ENCODE results near the gene PLXNB2. TPM values are rescaled to one million over a fixed set of nuclear protein-coding genes. Genes with fewer than 3 reads are reported as not detected.

Gene PLXNB2
- total and polyA plus RNA-seq, 2 of the 4 experiments (the other 2 are of a cell fraction), result 73.1 to 202 TPM

GRCh38 chr22:50252082-50253045 is 55.1 kb downstream of the PLXNB2 start:
- CTCF ChIA-PET, result interaction anchor here (0.8 kb wide), 1 partner anchor 114 kb away, joined by 3 read pairs; no protein-coding TSS in a partner anchor
- ATAC-seq (ENCODE audit: low read depth) (peak; percentile 57), DNase-seq (peak; percentile 52)
- Histone ChIP-seq H3K18ac (ENCODE audit: low read depth, low read length) (no peak overlapping the region), H4K5ac (ENCODE audit: low read depth, low read length) (no peak overlapping the region), H4K91ac (ENCODE audit: insufficient read depth, low read depth, low read length) (no peak overlapping the region), H2AK9ac (replicated peaks; ENCODE audit: low read depth, low read length, poor library complexity) (peak overlapping the region; percentile 94), H3K9me1 (ENCODE audit: insufficient read depth, low read length) (0 out of 2 replicates have a peak, but pooled peaks cover 3% of the 10 kb centered on the region), H2BK120ac (ENCODE audit: low read depth, low read length) (no peak overlapping the region), H3K9me3 (ENCODE audit: control insufficient read depth, insufficient read depth, low read length) (no peaks in the 10 kb centered on the region), H3K4me2 (ENCODE audit: low read depth, low read length) (no peak overlapping the region), H3K23ac (ENCODE audit: low read depth, low read length) (no peak overlapping the region), H3K4me1 (ENCODE audit: control insufficient read depth, insufficient read depth, low read length) (peaks cover 12% of the 10 kb centered on the region), H4K20me1 (ENCODE audit: insufficient read depth, low read length) (peaks cover 19% of the 10 kb centered on the region), H3K56ac (ENCODE audit: extremely low read depth, insufficient read depth, low read length) (no peak overlapping the region), H3K9ac (ENCODE audit: low read depth, low read length) (no peak overlapping the region), H4K8ac (ENCODE audit: low read depth in 2 of 2, low read length in 2 of 2) (no peak overlapping the region; a peak in 1 of 4 replicates), H3K4ac (ENCODE audit: low read depth, low read length) (no peak overlapping the region), H2BK5ac (ENCODE audit: low read depth, low read length, poor library complexity, severe bottlenecking) (no peak overlapping the region), H3K27me3 (ENCODE audit: control insufficient read depth, insufficient read depth, low read length) (no peaks in the 10 kb centered on the region), H3K36me3 (ENCODE audit: control insufficient read depth, insufficient read depth, low read length) (peaks cover 40% of the 10 kb centered on the region), H3K27ac (ENCODE audit: insufficient read depth, low read length) (no peak overlapping the region), H3K14ac (replicated peaks; ENCODE audit: low read depth, low read length) (no peak overlapping the region), H2AK5ac (ENCODE audit: low read depth, low read length) (peak overlapping the region; percentile 61; the same call in 1 of the 2 replicates), H3K79me1 (ENCODE audit: low read depth in 1 of 2, low read length in 2 of 2) (peaks cover 9 to 27% of the 10 kb centered on the region in 2 experiments; a peak in 3 of 4 replicates), H2AFZ (replicated peaks; ENCODE audit: low read length, poor library complexity) (peak overlapping the region; percentile 26), H2BK15ac (ENCODE audit: low read depth, low read length) (no peak overlapping the region), H3K4me3 (ENCODE audit: insufficient read depth, low read depth, low read length) (no peak overlapping the region), H2BK20ac (ENCODE audit: low read depth, low read length) (no peak overlapping the region)
- intact Hi-C loops (cut with micrococcal nuclease) (loop anchor here (1.0 to 2.0 kb wide), 2 partner anchors 74 to 90 kb away; partner anchors contain the start of gene DENND6B), dilution Hi-C loops (cut with HindIII; ENCODE audit: low sequenced_read_pairs, unreplicated experiment) (no loop called here), in situ Hi-C loops (cut with MboI; ENCODE audit: low sequenced_read_pairs) (loop anchor here (5.0 kb wide), 1 partner anchor 75 kb away; the partner anchor contains the start of gene DENND6B)
- POLR2A ChIA-PET (ENCODE audit: unreplicated experiment), result no interaction called here
- WGBS, 2 experiments (ENCODE audit: extremely low coverage in 2 of 2, insufficient read length in 1 of 2), result 69% methylated on average over 4 of the region's 25 CpGs; no CpG with 5 or more reads in 1 of the 2 experiments
- TF ChIP-seq MAZ (IDR thresholded peaks at IDR 0.05; ENCODE audit: borderline replicate concordance, low read depth, low read length), result peak; percentile 17; the same call in 1 of the 2 replicates
- no peak for TF ChIP-seq CEBPB (IDR thresholded peaks at IDR 0.05; ENCODE audit: low read depth, low read length)
- TF ChIP-seq MAFK (IDR thresholded peaks at IDR 0.05; ENCODE audit: low read depth, low read length), result no peak
- TF ChIP-seq USF2 (IDR thresholded peaks at IDR 0.05; ENCODE audit: low read depth, low read length), result no peak
- TF ChIP-seq CHD1 (IDR thresholded peaks at IDR 0.05; ENCODE audit: low read depth, low read length), result no peak
- TF ChIP-seq MXI1 (IDR thresholded peaks at IDR 0.05; ENCODE audit: borderline replicate concordance, low read depth, low read length), result no peak
- TF ChIP-seq FOS (IDR thresholded peaks at IDR 0.05; ENCODE audit: low read depth, low read length), result no peak
- peak; percentile 60 for TF ChIP-seq SMC3 (IDR thresholded peaks at IDR 0.05; ENCODE audit: low read depth, low read length)
- peak; percentile 76 for TF ChIP-seq RAD21 (IDR thresholded peaks at IDR 0.05; ENCODE audit: low read length)
- TF ChIP-seq CTCF (conservative IDR thresholded peaks at IDR 0.05; ENCODE audit: low read depth, low read length), result peak; percentile 71
- TF ChIP-seq RCOR1 (IDR thresholded peaks at IDR 0.05; ENCODE audit: insufficient replicate concordance, low read length), result no peak
- no TSS peak for BruUV-seq (replicated peaks)
